ENCODE measurements around the gene OSBPL9. TPM values are rescaled to one million over a fixed set of nuclear protein-coding genes. Genes with fewer than 3 reads are reported as not detected.

OSBPL9 gene
- total RNA-seq, 1 experiment from 2014 or later = 67.6 TPM

DNA sequence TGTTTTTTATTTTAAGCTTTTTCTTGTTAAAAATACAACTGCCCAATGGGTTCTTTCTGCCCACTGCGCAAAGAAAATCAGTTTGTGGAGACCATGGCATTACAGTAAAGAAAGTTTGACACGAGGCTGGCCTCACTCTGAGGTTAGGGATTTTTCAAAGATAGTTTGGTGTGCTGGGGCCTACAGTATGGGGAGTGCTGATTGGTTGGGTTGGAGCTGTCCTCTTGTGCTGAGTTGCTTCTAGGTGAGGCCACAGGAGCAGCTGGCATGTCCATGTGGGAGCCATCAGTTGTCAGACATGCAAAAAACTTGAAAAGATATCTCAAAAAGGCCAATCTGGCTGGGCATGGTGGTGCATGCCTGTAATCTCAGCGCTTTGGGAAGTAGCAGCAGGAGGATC is 14.0 kb downstream of the OSBPL9 start:
- Mint-ChIP-seq H3K36me3 (ENCODE audit: insufficient read depth, unreplicated experiment) (no peaks in the 10 kb centered on the region), H3K27me3 (ENCODE audit: unreplicated experiment) (no peaks in the 10 kb centered on the region), H3K27ac (ENCODE audit: unreplicated experiment) (no peak overlapping the region), H3K9me3 (ENCODE audit: low read depth, unreplicated experiment) (no peaks in the 10 kb centered on the region), H3K4me1 (ENCODE audit: low read depth, unreplicated experiment) (peaks cover 21% of the 10 kb centered on the region), H3K4me3 (ENCODE audit: low read depth, unreplicated experiment) (no peak overlapping the region)
- intact Hi-C loops (cut with micrococcal nuclease; ENCODE audit: unreplicated experiment) = no loop called here
- CTCF ChIA-PET = no interaction called here
- no peak for DNase-seq
- no TSS peak for BruUV-seq (replicated peaks)
- TF ChIP-seq, protein P1, sequence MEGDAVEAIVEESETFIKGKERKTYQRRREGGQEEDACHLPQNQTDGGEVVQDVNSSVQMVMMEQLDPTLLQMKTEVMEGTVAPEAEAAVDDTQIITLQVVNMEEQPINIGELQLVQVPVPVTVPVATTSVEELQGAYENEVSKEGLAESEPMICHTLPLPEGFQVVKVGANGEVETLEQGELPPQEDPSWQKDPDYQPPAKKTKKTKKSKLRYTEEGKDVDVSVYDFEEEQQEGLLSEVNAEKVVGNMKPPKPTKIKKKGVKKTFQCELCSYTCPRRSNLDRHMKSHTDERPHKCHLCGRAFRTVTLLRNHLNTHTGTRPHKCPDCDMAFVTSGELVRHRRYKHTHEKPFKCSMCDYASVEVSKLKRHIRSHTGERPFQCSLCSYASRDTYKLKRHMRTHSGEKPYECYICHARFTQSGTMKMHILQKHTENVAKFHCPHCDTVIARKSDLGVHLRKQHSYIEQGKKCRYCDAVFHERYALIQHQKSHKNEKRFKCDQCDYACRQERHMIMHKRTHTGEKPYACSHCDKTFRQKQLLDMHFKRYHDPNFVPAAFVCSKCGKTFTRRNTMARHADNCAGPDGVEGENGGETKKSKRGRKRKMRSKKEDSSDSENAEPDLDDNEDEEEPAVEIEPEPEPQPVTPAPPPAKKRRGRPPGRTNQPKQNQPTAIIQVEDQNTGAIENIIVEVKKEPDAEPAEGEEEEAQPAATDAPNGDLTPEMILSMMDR (IDR thresholded peaks at IDR 0.05; ENCODE audit: unreplicated experiment) = no peak

DNA sequence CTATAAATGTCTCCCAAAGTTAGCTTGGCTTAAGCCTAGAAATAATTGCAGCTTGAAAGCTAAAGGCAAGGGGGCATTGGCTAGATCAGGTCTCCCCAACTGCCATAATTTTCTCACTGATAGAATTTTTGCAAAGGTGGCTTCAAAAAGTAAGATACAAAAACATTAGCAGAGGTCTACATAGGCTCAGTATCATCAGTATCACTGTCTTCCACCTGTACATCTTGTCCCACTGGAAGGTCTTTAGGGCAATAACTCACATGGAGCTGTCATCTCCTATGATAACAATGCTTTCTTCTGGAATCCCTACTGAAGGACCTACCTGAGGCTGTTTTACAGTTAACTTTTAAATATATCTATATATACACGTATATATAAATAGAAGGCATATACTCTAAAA is 14.9 kb downstream of the OSBPL9 start:
- no peak for DNase-seq
- Mint-ChIP-seq H3K9me3 (ENCODE audit: low read depth, unreplicated experiment) (no peaks in the 10 kb centered on the region), H3K4me3 (ENCODE audit: low read depth, unreplicated experiment) (no peak overlapping the region), H3K4me1 (ENCODE audit: low read depth, unreplicated experiment) (peaks cover 26% of the 10 kb centered on the region), H3K27me3 (ENCODE audit: unreplicated experiment) (no peaks in the 10 kb centered on the region), H3K36me3 (ENCODE audit: insufficient read depth, unreplicated experiment) (no peaks in the 10 kb centered on the region), H3K27ac (ENCODE audit: unreplicated experiment) (no peak overlapping the region)
- no TSS peak for BruUV-seq (replicated peaks)
- intact Hi-C loops (cut with micrococcal nuclease; ENCODE audit: unreplicated experiment) = no loop called here
- CTCF ChIA-PET = no interaction called here
- TF ChIP-seq, protein P1 (IDR thresholded peaks at IDR 0.05; ENCODE audit: unreplicated experiment) = no peak

DNA sequence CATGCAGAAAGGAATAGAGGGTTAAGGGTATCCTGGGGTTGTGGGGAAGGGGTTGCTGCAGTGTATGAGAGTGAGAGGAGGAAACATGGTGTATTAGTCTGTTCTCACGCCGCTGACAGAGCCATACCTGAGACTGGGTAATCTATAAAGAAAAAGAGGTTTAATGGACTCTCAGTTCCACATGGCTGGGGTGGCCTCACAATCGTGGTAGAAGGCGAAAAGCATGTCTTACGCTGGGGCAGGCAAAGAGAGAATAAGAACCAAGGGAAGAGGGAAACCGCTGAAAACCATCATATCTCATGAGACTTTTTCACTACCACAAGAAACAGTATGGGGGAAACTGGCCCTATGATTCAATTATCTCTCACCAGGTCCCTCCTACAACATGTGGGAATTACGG is 17.7 kb downstream of the OSBPL9 start:
- Mint-ChIP-seq H3K36me3 (ENCODE audit: insufficient read depth, unreplicated experiment) (no peaks in the 10 kb centered on the region), H3K4me3 (ENCODE audit: low read depth, unreplicated experiment) (no peak overlapping the region), H3K4me1 (ENCODE audit: low read depth, unreplicated experiment) (peaks cover 44% of the 10 kb centered on the region), H3K9me3 (ENCODE audit: low read depth, unreplicated experiment) (no peaks in the 10 kb centered on the region), H3K27ac (ENCODE audit: unreplicated experiment) (peak overlapping the region; percentile 53), H3K27me3 (ENCODE audit: unreplicated experiment) (no peaks in the 10 kb centered on the region)
- intact Hi-C loops (cut with micrococcal nuclease; ENCODE audit: unreplicated experiment) = loop anchor here (5.0 kb wide), 1 partner anchor 103 kb away; no protein-coding TSS in a partner anchor
- CTCF ChIA-PET = no interaction called here
- DNase-seq = no peak
- BruUV-seq (replicated peaks) = no TSS peak
- TF ChIP-seq, protein P1 (IDR thresholded peaks at IDR 0.05; ENCODE audit: unreplicated experiment) = no peak

DNA sequence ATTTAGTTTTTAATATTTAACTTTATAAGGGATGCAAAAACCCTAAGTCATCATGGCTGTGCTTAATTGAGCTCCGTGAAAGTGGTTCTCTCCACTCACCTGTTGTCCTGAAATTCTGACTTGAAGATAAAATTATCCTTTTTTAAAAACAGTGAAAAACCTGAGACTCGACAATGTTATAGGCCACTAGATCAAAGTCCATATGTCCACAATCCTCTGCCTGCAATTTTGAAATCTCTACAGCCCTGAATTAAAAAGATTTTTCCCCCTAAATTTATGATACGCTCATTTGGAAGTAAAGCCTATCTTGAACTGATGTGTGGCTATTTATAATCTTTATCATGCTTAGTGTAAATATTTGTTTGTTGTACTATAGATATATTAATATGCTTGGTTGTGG is 18.7 kb downstream of the OSBPL9 start:
- Mint-ChIP-seq H3K27ac (ENCODE audit: unreplicated experiment) (no peak overlapping the region), H3K9me3 (ENCODE audit: low read depth, unreplicated experiment) (no peaks in the 10 kb centered on the region), H3K4me1 (ENCODE audit: low read depth, unreplicated experiment) (peaks cover 44% of the 10 kb centered on the region), H3K36me3 (ENCODE audit: insufficient read depth, unreplicated experiment) (no peaks in the 10 kb centered on the region), H3K4me3 (ENCODE audit: low read depth, unreplicated experiment) (no peak overlapping the region), H3K27me3 (ENCODE audit: unreplicated experiment) (no peaks in the 10 kb centered on the region)
- BruUV-seq (replicated peaks) = no TSS peak
- CTCF ChIA-PET = interaction anchor here (0.7 kb wide), 1 partner anchor 1080 kb away, joined by 3 read pairs; no protein-coding TSS in a partner anchor
- intact Hi-C loops (cut with micrococcal nuclease; ENCODE audit: unreplicated experiment) = loop anchor here (5.0 kb wide), 1 partner anchor 102 kb away; no protein-coding TSS in a partner anchor
- DNase-seq = no peak
- TF ChIP-seq, protein P1 (IDR thresholded peaks at IDR 0.05; ENCODE audit: unreplicated experiment) = no peak

Measured in Calu3 (cell line).